HG03432 (cell line): ENCODE measurements around the gene HSD17B1.

ENCODE experiments used
- ATAC-seq: cut with Tn5 transposase; IDR thresholded peaks from one replicate; pipeline ENCODE4 v1.9.1; 2021; ENCODE audit warnings: mild to moderate bottlenecking, moderate library complexity; ENCODE audit not compliant: unreplicated experiment

The HSD17B1 gene

GRCh38 chr17:42596386-42596785 is 43.7 kb downstream of the HSD17B1 start:
- no peak for ATAC-seq

GRCh38 chr17:42598905-42599304 is 46.2 kb downstream of the HSD17B1 start:
- no peak for ATAC-seq

DNA sequence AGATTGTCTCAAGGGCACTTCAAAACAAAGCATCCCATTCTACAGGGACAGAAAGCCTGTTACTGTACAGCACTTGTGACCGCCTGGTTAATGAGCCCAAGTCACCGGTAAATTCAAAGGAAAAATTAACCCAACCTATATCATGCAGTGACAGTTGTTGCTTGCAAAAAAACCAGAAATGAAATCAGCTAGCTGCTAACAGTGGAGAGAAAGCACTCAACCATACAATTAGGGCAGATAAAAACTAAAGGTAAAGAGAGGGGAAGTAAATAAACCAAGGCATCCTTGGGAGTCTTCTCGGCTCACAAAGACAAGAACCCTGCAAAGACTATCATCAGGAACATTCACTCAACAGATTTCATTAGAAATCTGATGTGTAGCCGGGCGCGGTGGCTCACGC is 50.6 kb downstream of the HSD17B1 start:
- ATAC-seq: no peak
